ENCODE measurements around the gene CD99L2. TPM values are rescaled to one million over a fixed set of nuclear protein-coding genes. Genes with fewer than 3 reads are reported as not detected.
A peak's percentile ranks its signal among the peaks of the same experiment; 100 is the strongest.
"Not testable (repeated sequence)": the region's sequence is repeated elsewhere in the genome, so short reads cannot be mapped to it uniquely, and the experiment has no call there.

The CD99L2 gene
- total RNA-seq, 1 experiment from 2014 or later = 42.4 TPM

- intact Hi-C loops (cut with micrococcal nuclease) = no loop called here
- H3K9me3 Mint-ChIP-seq (ENCODE audit: unreplicated experiment) = peaks cover 17% of the 10 kb centered on the region
- no peak overlapping the region for H3K4me3 Mint-ChIP-seq (ENCODE audit: unreplicated experiment)
- DNase-seq (ENCODE audit: unreplicated experiment) = no peak
- POLR2A ChIA-PET = no interaction called here
- BruUV-seq (replicated peaks) = no TSS peak
- H3K27ac Mint-ChIP-seq (ENCODE audit: low read depth, unreplicated experiment) = peak overlapping the region; percentile 78
- CTCF ChIA-PET = no interaction called here
- no peaks in the 10 kb centered on the region for H3K4me1 Mint-ChIP-seq (ENCODE audit: insufficient read depth, unreplicated experiment)
- H3K36me3 Mint-ChIP-seq (ENCODE audit: insufficient read depth, unreplicated experiment) = peaks cover 4% of the 10 kb centered on the region
- TF ChIP-seq CTCF (IDR thresholded peaks at IDR 0.05; ENCODE audit: unreplicated experiment) = no peak
- H3K27me3 Mint-ChIP-seq (ENCODE audit: insufficient read depth, unreplicated experiment) = no peaks in the 10 kb centered on the region
Observed at GRCh38 chrX:150880808-150881165, 17.7 kb downstream of the CD99L2 start.

- H3K9me3 Mint-ChIP-seq (ENCODE audit: unreplicated experiment) = peaks cover 17% of the 10 kb centered on the region
- peaks cover 10% of the 10 kb centered on the region for H3K36me3 Mint-ChIP-seq (ENCODE audit: insufficient read depth, unreplicated experiment)
- no peak overlapping the region for H3K4me3 Mint-ChIP-seq (ENCODE audit: unreplicated experiment)
- ChIA-PET POLR2A (no interaction called here), CTCF (no interaction called here)
- peak overlapping the region; percentile 78 for H3K27ac Mint-ChIP-seq (ENCODE audit: low read depth, unreplicated experiment)
- intact Hi-C loops (cut with micrococcal nuclease) = no loop called here
- H3K4me1 Mint-ChIP-seq (ENCODE audit: insufficient read depth, unreplicated experiment) = no peaks in the 10 kb centered on the region
- BruUV-seq (replicated peaks) = no TSS peak
- TF ChIP-seq CTCF (IDR thresholded peaks at IDR 0.05; ENCODE audit: unreplicated experiment) = no peak
- H3K27me3 Mint-ChIP-seq (ENCODE audit: insufficient read depth, unreplicated experiment) = no peaks in the 10 kb centered on the region
- no peak for DNase-seq (ENCODE audit: unreplicated experiment)
Observed at GRCh38 chrX:150879855-150880807, 18.3 kb downstream of the CD99L2 start.

GRCh38 chrX:150875621-150876020, 22.8 kb downstream of the CD99L2 start:
- CTCF ChIA-PET; DNase-seq (ENCODE audit: unreplicated experiment); H3K27ac Mint-ChIP-seq (ENCODE audit: low read depth, unreplicated experiment); H3K4me3 Mint-ChIP-seq (ENCODE audit: unreplicated experiment); intact Hi-C loops (cut with micrococcal nuclease); BruUV-seq (replicated peaks); H3K27me3 Mint-ChIP-seq (ENCODE audit: insufficient read depth, unreplicated experiment): not testable (repeated sequence)
- Mint-ChIP-seq H3K9me3 (ENCODE audit: unreplicated experiment) (peaks cover 20% of the 10 kb centered on the region), H3K36me3 (ENCODE audit: insufficient read depth, unreplicated experiment) (peaks cover 17% of the 10 kb centered on the region), H3K4me1 (ENCODE audit: insufficient read depth, unreplicated experiment) (peaks cover 24% of the 10 kb centered on the region)
- POLR2A ChIA-PET = interaction anchor here (0.7 to 0.8 kb wide), 2 partner anchors 22 to 26 kb away, joined by 3 to 5 read pairs; no protein-coding TSS in a partner anchor

- H3K36me3 Mint-ChIP-seq (ENCODE audit: insufficient read depth, unreplicated experiment) = peaks cover 17% of the 10 kb centered on the region
- peak overlapping the region; percentile 76 for H3K27ac Mint-ChIP-seq (ENCODE audit: low read depth, unreplicated experiment)
- no peak for TF ChIP-seq CTCF (IDR thresholded peaks at IDR 0.05; ENCODE audit: unreplicated experiment)
- POLR2A ChIA-PET = interaction anchor here (0.8 kb wide), 1 partner anchor 24 kb away, joined by 5 read pairs; no protein-coding TSS in a partner anchor
- BruUV-seq (replicated peaks) = no TSS peak
- no peaks in the 10 kb centered on the region for H3K27me3 Mint-ChIP-seq (ENCODE audit: insufficient read depth, unreplicated experiment)
- H3K4me3 Mint-ChIP-seq (ENCODE audit: unreplicated experiment) = peak overlapping the region; percentile 10
- peaks cover 14% of the 10 kb centered on the region for H3K9me3 Mint-ChIP-seq (ENCODE audit: unreplicated experiment)
- CTCF ChIA-PET = no interaction called here
- intact Hi-C loops (cut with micrococcal nuclease) = no loop called here
- no peak for DNase-seq (ENCODE audit: unreplicated experiment)
- peaks cover 26% of the 10 kb centered on the region for H3K4me1 Mint-ChIP-seq (ENCODE audit: insufficient read depth, unreplicated experiment)
Observed at GRCh38 chrX:150874448-150874847, 24.0 kb downstream of the CD99L2 start.
